Endometrium (tissue), 2 donors: ENCODE results near the gene ARMH1.
"Not testable (repeated sequence)": the region's sequence is repeated elsewhere in the genome, so short reads cannot be mapped to it uniquely, and the experiment has no call there.

ENCODE experiments used
- FAIRE-seq: peaks from 2 replicates; lab custom pipeline; 2012; peaks lifted over from hg19 to GRCh38; lab: Jason Lieb, UNC
- donor health status: control.
- donor health status: control.

The ARMH1 gene

GRCh38 chr1:44723496-44724295 is 49.2 kb downstream of the ARMH1 start:
- no peak for FAIRE-seq

- FAIRE-seq = no peak
These were observed 49.9 kb downstream of the ARMH1 start for GRCh38 chr1:44724296-44724954.

- FAIRE-seq = no peak
These were observed 50.6 kb downstream of the ARMH1 start for GRCh38 chr1:44724955-44725698.

- peak; percentile 94 for FAIRE-seq
These were observed 56.4 kb downstream of the ARMH1 start, which contains the start of gene RNU5D-1 for GRCh38 chr1:44730741-44731512. TSS of gene RNU5D-1 (minus strand) at chr1:44731170.

- FAIRE-seq = no peak
These were observed 58.9 kb downstream of the ARMH1 start for GRCh38 chr1:44733365-44733764.

GRCh38 chr1:44733784-44734183 is 59.3 kb downstream of the ARMH1 start:
- no peak for FAIRE-seq

- FAIRE-seq = no peak
These were observed 61.5 kb downstream of the ARMH1 start for GRCh38 chr1:44735992-44736391.

GRCh38 chr1:44738953-44739306 is 64.4 kb downstream of the ARMH1 start:
- not testable (repeated sequence) for FAIRE-seq

- FAIRE-seq = peak; percentile 95
These were observed 65.0 kb downstream of the ARMH1 start, which contains the start of gene KIF2C for GRCh38 chr1:44739307-44740178. TSS of gene KIF2C (plus strand) at chr1:44739837. CDS start at chr1:44739933, 96 bp downstream.

GRCh38 chr1:44740179-44740617 is 65.7 kb downstream of the ARMH1 start:
- FAIRE-seq = no peak

- no peak for FAIRE-seq
These were observed 68.7 kb downstream of the ARMH1 start for GRCh38 chr1:44743211-44743610.

GRCh38 chr1:44747878-44748277 is 73.4 kb downstream of the ARMH1 start:
- FAIRE-seq = no peak

- FAIRE-seq = no peak
These were observed 82.9 kb downstream of the ARMH1 start for GRCh38 chr1:44757420-44757819.

- FAIRE-seq = no peak
These were observed 84.6 kb downstream of the ARMH1 start for GRCh38 chr1:44759077-44759476.

- FAIRE-seq = no peak
These were observed 86.4 kb downstream of the ARMH1 start for GRCh38 chr1:44760876-44761275.

GRCh38 chr1:44766421-44766820 is 91.9 kb downstream of the ARMH1 start:
- FAIRE-seq = not testable (repeated sequence)
